SHP77 (cell line): ENCODE results near the gene AIFM1.

Source experiments
- DNase-seq, 2 experiments: peaks; one replicate each; lab custom pipeline; 2025; lab: John Stamatoyannopoulos, UW

Gene AIFM1

DNA sequence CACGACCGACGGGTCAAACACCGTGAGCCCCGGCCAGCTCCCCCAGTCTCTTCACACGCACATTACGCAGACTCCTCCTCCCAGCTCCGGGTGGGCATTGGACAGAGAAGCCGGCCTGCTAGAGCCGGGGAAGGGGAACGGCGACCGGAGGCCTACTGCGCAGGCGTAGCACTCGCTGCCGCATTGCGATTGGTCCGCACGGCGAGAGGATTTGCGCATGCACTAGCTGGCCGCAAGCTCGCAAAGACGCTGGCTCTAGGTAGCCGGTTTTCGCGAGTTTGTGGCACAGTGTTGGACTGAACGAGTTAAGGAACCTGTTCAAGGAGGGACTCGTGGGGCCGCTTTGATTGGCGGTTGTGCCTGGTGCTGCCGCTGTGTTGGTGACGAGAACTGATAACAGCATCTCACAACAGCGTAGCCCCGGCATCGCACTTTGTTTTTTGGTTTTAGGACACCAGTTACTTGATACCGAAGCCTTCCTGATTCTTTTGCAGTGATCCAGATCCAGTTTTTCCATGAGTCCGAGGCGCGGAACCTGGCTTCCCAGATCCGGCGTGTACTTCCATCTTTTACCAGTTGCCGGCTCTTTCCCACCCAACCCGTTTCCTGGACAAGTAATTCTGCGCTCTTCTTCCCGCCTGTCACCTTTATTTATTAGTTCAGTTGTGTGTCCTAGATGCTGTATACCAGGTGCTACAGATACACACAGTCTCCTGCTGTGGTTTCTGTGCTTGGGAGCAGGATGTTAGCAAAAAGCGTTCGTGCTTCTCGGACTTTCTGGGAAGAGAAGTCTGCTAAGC, at the start of gene AIFM1:
AIFM1 (minus strand) TSS at position 139 of the 800 bp plus-strand sequence. CDS start 185 bp downstream, outside the sequence.
- DNase-seq: peak; percentile 76 to 88

DNA sequence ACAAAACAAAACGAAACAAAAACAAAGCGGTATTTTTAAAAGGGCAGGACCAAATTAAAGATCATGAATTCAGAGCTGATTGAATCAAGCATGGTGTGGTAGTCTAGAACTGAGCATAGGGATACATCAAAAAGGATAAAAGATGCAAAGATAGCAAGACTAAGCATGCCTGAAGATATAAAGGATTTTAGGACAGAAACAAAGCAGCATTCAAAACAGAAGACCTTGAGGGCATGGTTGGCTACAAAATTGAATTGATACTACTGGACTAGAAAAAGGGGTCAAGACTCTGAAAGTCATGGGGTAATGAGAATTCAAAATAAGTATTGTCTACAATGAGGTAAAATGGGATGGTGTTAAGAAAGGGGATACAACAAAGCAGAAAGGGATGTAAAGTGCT, 47.7 kb upstream of the AIFM1 start:
- DNase-seq: no peak

DNA sequence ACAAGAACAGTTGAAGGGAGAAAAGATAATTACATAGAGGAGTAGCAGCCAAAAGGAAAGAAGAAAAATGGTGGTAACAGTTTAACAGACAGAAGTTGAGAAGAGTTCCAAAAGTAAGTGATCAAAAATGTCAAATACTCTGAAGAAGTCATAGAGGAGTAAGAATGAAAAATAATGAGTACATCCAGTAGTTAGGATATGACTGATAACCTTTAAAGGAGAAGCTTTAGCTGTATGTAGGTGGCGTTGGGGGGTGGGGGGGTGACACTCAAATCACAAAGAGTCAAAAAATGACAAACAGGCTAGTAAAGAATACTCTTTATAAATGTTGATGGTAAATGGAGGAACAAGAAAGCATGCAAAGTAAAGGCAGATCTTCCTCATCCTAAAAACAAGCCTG, 46.7 kb upstream of the AIFM1 start:
- DNase-seq: no peak

DNA sequence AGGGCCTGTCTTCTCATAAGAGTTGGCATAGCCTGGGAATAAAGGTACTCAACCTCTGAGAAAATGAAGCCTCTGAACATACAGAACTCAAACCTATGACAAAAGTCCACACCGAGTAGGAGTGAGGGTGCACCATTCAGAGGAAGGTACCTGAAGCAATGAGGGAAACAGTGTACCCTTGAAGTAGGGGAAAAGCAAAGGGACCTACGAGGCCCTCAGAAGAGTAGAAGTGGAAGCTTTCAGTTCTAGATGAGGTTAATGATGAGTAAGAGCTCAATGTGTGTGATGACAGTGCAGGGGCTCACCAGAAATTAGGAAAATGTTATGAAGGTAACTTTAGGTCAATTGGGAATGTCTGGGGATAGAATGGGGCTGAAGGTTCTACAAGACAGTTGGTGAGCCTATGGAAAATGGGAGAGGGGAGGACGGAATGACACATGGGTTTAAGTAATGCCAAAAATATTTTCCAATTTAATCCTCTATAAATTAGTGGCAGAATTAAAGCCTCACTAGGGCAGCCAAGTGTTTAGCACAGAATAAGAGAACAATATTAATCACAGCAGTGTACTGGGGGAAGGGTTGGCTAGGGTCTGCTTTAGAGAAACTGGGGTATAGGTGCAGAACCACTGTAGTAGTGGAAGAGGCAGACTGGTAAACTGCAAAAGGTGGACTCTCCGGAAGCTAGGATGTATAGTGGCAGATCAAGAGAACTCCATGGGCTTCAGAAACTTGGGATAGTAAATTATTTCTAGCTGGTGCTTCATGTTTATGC, 46.0 kb upstream of the AIFM1 start:
- no peak for DNase-seq

DNA sequence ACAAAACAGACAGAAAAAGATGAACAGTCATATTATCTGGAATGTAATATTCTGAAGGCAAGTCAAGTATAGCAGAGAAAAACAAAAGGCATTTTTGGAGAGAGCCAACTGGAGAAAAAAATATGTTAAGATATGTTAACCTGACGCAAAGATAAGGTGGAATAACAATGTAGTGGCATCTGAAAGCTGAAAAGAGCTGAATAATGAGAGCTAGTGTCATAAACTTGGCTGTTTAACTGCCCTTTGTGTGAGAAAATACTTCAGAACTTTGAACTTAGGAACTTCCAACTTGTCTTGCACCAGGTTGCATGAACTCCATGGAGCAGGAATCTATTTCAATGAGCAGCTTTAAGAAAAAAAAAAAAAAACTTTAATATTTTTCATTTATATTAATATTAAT, 39.0 kb upstream of the AIFM1 start:
- no peak for DNase-seq

DNA sequence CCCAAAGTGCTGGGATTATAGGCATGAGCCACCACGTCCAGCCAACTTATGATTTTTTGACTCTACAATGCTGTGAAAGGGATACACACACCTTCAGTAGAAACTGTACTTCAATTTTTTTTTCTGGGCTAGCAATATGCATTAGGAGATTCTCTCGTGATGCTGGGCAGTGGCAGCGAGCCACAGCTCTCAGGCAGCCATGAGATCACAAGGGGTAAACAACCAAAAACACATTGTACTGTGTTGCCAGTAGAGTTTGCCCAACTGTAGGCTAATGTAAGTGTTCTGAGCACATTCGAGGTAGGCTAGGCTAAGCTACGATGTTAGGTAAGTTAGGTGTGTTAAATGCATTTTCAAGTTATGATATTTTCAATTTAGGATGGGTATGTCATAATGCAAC, 31.8 kb upstream of the AIFM1 start:
- DNase-seq: no peak

DNA sequence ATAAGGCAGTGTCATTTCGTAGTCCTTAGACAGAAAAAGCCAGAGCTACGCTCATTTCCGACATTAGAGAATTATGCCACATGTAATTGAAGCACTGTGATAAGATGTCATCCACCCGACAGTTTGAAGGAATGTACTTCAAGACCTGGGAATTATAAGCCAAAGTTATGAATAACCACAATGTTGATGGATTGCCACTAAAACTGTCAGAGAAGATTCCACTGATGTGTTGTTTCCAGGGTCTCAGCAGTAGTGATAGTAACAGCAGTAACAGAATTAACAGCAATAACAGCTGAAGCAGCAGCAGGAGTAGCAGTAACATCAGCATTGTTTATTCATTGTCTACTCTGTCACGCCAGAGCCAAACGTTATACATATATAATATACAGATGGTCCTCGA, 30.8 kb upstream of the AIFM1 start:
- DNase-seq: no peak

DNA sequence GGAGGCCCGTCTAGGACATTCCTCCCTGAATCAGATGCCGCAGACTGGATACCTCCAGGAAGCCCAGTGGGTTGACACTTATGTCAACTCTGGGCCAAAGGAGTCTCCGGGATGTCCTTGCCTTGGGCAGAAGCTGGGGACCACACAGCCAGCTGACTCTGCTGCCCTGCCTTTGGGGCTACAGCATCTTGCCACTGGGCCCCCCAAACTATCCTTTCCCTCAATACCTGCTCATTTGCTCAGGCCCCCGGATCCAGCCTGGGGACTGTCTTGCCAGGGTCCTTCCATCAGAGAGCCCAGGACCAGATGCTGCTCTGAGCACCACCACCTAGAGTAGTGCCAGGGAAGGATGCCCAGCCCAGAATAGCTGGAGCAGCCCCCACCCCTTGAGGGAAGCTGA, 25.2 kb upstream of the AIFM1 start:
- DNase-seq: no peak

DNA sequence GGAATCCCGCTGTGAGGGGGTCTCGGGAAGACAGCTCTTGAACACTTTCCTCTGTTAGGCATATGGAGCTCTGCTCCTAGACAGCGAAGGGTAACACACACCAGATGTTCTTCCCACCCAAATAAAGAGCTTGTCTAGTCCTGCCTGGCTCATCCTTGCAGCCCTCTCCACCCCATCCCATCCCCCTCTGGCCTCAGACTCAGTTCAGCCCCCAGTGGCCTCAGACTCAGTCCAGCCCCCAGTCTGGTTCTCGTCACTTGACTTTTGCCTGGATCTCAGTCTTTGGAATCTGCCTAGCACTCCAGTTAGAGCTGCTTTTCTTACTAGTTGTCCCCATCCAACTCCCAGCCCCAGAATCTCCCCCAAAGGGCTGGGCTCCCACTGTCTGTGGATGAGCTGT, 21.0 kb upstream of the AIFM1 start:
- DNase-seq: no peak

DNA sequence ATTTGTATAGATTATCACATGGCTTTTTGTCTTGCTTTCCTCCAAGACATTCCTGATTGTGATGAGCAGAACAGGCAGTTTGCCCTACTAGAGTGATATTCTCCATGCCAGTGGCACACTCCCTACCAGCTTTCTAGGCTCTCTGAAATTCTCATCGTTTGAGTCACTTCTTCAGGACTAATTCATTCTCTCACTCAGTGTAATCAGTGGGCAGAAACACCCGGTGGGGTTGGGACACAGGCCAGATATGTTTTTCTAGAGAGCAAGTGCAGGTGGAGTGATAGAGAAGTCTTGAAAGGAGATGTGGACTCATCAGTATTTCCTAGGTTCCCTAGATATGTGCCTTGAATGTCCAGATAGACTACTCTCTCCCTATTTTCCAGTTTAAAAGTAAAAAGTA, 19.2 kb upstream of the AIFM1 start:
- DNase-seq: no peak

DNA sequence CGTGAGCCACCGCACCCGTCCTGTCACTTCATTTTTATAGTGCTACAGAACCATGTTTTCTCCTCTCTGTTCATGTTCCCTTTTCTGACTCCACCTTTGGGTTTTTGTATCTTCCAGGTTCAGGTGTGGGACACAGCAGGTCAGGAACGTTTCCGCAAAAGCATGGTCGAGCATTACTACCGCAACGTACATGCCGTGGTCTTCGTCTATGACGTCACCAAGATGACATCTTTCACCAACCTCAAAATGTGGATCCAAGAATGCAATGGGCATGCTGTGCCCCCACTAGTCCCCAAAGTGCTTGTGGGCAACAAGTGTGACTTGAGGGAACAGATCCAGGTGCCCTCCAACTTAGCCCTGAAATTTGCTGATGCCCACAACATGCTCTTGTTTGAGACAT, 18.5 kb upstream of the AIFM1 start:
- no peak for DNase-seq

DNA sequence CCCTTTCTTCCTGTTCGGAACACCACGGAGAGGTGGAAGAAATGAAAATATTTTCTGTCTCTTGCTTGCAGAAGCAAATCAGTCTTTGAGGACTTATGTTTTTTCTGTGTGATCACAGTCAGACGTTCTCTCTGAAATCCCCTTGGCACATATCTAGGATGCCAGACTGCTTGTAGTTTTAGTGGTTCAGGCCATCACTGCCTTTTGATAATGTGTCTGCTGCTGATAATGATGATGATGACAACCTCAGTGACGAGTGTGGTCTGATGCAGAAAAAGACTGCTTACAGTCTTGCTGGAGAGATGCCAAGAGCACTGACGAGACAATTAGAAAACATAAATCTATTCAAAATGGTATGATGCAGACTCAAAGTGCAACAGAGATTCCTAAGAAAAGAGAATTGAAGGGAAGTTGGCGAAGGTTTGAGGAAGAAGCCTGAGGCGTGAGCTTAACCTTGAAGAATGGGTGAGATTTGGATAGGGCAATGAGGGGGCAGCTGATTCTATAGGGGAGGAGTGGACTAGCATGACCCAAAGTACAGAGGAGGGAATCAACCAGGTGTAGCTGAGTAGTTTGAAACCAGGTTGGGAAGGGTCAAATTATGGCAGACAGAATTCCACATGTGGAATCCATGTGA, 14.1 kb upstream of the AIFM1 start:
- DNase-seq: no peak

DNA sequence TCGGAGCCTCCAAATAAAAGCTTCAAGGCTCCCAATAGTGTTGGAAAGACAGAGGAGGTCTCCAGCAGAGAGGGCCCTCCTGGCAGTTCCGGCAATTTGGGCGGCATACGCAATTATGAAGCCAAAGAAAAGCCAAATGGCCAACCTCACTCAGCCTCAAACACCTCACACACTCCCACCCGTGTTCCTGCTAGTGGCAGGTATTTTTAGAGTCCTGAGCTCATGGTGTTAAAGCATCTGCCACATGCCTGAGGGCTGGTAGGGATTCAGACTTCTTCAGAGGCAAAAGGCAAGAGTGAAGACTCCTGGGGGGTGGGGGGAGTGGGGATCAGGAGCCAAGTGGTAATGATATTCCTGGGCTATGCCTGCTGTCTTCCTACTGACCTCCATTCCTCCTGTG, 13.5 kb upstream of the AIFM1 start:
- DNase-seq: no peak

DNA sequence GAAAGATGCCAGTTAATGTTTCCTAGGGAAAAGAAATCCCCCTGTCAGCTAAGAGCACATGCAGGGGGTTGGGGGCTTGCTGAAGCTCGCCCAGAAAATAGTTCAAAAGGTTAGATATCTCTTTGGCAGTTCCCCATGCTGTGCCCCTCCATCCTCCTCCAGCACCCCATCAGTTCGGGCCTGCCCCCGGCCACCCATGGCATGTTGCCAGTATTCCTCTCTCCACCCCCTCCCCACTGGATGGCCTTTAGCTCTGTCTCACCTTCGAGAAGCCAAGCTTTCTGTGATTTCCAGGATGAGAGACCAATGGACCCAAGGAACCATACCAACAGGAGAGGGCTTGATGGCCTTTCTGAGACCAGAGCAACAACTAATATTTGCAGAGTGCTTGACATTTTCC, 11.3 kb upstream of the AIFM1 start:
- no peak for DNase-seq

DNA sequence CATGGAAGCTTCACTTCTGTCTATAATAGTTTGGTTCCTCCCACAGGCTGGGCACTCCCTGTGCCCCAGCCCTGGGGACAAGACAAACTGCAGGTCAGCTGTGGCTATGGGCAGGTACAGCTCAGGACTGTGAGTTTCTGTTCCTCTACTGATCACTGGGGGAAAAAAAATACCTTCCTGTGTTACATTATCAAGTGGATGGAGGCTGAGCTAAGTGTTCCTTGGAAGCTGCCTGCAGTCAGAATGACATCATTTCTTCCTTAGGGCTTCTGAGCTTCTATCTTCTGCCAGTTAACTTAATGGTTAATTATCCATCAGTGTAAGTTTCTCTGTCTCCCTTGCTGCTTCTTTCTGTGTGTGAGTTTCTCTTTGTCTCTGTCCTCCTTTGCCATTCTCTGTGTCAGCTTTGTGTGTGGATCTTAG, 10.7 kb upstream of the AIFM1 start:
- no peak for DNase-seq

DNA sequence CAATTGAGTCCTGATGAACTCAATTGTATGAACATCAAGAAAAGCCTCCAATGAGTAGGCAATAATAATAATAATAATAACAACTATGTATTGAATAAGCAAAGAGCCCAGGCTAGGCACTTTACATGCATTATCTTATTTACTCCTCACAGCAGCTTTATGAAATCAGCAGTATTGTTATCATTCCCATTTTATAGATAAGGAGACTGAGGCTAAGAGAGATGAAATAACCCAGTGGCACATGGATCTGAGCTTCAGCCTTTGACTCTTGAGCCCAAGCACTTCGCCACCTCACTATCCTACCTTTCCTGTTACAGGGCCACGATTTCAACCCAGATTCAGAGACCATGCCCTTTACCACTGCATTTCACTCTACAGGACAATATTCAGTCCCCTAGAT, 9.3 kb upstream of the AIFM1 start:
- no peak for DNase-seq

DNA sequence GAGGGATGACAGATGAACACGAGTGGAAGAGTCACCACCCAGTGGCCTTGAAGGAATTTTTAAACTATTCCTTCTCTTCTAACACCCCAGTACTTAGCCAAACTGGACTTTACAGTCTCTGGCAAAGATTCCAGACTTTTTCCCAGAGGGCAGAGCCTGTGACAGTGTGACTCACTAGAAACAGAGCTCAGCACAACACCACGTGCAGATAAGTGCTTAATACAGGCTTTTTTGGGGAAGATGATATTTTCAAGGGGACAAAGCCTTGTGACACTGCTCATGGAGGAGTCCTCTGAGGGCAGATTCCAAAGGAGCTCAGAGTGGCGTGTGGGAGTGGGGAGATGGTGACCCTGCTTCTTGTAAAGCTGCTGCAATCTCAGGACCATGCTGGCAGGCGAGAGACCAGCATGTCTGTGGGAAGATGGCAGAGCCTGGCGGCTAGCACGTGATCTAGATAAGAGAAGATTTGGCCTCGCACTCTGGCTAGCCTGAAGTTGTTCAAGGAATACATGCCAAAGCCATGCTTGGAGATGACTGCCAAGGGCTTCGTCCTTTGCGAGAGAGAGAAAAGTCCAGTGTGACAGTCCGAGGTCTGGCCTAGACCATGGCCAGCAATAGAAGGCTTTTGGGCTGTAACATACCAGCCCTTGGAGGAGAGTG, 8.5 kb upstream of the AIFM1 start:
- DNase-seq: no peak

DNA sequence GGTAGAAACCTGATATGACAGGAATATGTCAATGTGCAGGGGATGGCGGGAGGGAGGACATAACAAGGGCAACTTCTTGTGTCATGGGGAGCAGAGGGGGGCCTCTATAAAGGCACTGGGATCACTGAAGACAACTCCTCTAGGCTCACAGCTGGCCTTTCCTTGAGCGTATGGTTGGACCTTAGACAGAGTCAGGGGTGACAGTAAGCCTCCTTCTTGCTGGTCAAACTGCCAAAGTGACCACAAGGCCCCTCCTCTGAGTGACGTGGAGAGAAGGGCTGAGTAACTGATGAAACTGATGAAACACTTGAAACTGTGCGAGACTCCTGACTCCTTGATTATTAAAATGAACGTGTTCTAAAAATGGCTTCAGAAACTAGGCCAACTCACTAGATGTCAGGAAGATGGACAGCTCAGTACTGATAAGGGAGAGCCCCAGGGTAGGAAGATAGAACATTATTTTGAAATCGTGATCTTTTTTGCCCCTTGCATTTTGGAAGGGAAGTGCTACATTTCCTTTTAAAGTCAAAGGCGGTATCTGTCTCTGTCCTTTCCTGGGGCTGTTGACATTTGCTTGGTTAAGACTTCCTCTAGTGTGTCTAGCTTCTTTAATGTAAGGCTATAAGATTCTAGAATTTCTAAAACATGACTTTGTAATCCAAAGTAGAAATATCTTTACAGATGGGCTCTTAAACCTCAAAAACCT, 7.7 kb upstream of the AIFM1 start:
- no peak for DNase-seq

DNA sequence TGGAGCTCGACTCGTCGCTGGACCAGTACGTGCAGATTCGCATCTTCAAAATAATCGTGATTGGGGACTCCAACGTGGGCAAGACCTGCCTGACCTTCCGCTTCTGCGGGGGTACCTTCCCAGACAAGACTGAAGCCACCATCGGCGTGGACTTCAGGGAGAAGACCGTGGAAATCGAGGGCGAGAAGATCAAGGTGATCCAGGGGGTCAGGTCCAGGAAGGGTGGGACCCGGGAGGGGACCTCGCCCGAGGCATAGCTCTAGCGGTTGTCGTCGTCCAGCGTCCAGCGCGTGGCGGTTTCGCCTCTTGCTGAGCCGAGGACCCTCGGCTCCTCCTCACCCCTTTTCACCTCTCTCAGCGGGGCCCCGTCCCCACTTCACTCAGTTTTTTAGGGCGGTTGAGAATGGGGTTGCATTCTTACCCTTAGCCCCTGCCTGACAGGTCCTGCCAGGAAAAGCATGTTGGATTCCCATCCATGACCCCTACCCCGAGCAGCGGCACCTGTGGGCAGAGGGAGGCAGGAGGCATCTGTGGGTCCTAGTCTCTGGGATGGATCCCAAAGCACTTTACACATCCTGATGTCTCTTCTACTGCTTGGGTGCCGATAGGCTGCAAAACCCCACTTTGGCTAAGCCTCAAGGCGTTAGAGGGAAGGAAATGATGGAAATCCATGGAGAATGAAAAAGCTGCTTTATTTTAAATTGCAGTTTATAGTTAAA, 6.6 kb upstream of the AIFM1 start:
- DNase-seq: peak in 1 of 2 experiments; percentile 17

DNA sequence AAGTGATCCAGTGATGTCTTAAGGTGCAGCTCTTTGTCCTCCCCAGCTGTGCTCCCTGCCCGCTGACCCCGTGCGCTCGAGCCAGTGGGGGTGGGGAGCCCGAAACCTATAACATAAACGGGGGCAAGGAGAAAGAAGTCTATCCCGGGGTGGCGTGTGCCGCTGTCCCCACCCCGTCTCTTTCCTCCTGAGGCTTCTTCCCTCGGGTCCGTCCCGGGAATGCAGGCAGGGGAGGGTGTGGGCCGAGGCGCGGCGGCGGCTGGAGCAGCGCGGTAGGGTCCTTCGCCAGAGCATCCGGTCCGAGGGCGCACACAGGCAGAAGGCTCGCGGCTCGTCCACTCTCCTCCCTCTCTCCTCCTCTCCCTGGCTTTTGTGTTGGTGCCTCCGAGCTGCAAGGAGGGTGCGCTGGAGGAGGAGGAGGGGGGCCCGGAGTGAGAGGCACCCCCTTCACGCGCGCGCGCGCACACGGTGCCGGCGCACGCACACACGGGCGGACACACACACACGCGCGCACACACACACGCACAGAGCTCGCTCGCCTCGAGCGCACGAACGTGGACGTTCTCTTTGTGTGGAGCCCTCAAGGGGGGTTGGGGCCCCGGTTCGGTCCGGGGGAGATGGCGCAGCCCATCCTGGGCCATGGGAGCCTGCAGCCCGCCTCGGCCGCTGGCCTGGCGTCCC, 5.9 kb upstream of the AIFM1 start, which contains the start of gene RAB33A:
RAB33A (plus strand) TSS at position 517 of the 681 bp plus-strand sequence; CDS start at position 618, 101 bp downstream.
- DNase-seq: no peak
